HepG2 (cell line): ENCODE results near the gene TDRD9. TPM values are rescaled to one million over a fixed set of nuclear protein-coding genes. Genes with fewer than 3 reads are reported as not detected.

Experiments
- ATAC-seq: fragments of 200-7000 bp; cut with Tn5 transposase; 3 replicates; pipeline ENCODE4 v1.9.1; 2020; ENCODE audit warnings: mild to moderate bottlenecking, moderate library complexity
- BruUV-seq: library from RNA; stranded (reverse); fragments of 400-500 nt; replicated peaks from 2 replicates; lab custom pipeline; 2021; lab: Mats Ljungman, UMichigan
- CTCF ChIA-PET: fragments of 300-600 bp; formaldehyde crosslinking; extraction: SDS; loops from one replicate; lab custom pipeline; 2021; ENCODE audit warnings: low total read pairs, inconsistent platforms, low intra/inter-chr PET ratio; lab: Yijun Ruan, JAX
- POLR2A ChIA-PET: fragments of 350-600 bp; sonication (Branson Sonifier 250); formaldehyde crosslinking; loops from one replicate; lab custom pipeline; 2020; ENCODE audit warnings: antibody characterized with exemption, inconsistent platforms; lab: Yijun Ruan, JAX
- DNase-seq: peaks from one replicate; pipeline ENCODE4 v3.0.0-alpha.2; 2015; ENCODE audit warnings: low spot score
- FAIRE-seq: peaks from 3 replicates; lab custom pipeline; 2011; peaks lifted over from hg19 to GRCh38; lab: Jason Lieb, UNC
- H2AFZ ChIP-seq: one replicate; pipeline ENCODE4 v1.6.1; 2011; ENCODE audit warnings: low read length, inconsistent platforms
- H3K27ac ChIP-seq: fragments of 300-600 bp; 3 replicates; pipeline ENCODE4 v1.8.0; 2011; ENCODE audit warnings: mixed run types, mild to moderate bottlenecking, mixed read lengths, low read length, inconsistent platforms; ENCODE audit not compliant: insufficient read depth; ENCODE audit errors: extremely low read length
- H3K27me3 ChIP-seq, 2 experiments: fragments of 200-600 bp in 1 of 2; 2 replicates in 1 of 2; 3 replicates in 1 of 2; pipeline versions ENCODE4 v1.6.0 to v1.8.0; 2011; ENCODE audit warnings: low read length in 2 of 2, mild to moderate bottlenecking in 2 of 2, moderate library complexity in 2 of 2, inconsistent platforms in 1 of 2; ENCODE audit not compliant: insufficient read depth in 2 of 2, control insufficient read depth in 1 of 2
- H3K36me3 ChIP-seq, 2 experiments: fragments of 200-600 bp in 1 of 2; replicated peaks in 1 of 2; 2 replicates in 1 of 2; 3 replicates in 1 of 2; pipeline versions ENCODE4 v1.5.1 to v1.8.0; 2011; ENCODE audit warnings: low read length in 2 of 2, inconsistent platforms in 1 of 2; ENCODE audit not compliant: insufficient read depth in 2 of 2, control insufficient read depth in 1 of 2
- H3K4me1 ChIP-seq: 2 replicates; pipeline ENCODE4 v1.5.1; 2012; ENCODE audit warnings: low read length, inconsistent platforms; ENCODE audit not compliant: insufficient read depth
- H3K4me2 ChIP-seq: 2 replicates; pipeline ENCODE4 v1.6.0; 2011; ENCODE audit warnings: low read depth, low read length, inconsistent platforms
- H3K4me3 ChIP-seq, 3 experiments: fragments of 200-600 bp in 1 of 3; sonication (generic), shearing (Covaris generic) in 1 of 3; replicated peaks in 1 of 3; 2 replicates each; pipeline ENCODE4 v1.5.1; 2011 to 2016; ENCODE audit warnings: low read length in 3 of 3, inconsistent platforms in 2 of 3, low read depth in 2 of 3, mild to moderate bottlenecking in 2 of 3, control low read depth in 1 of 3, mixed read lengths in 1 of 3; ENCODE audit not compliant: insufficient read depth in 1 of 3
- H3K79me2 ChIP-seq: one replicate; pipeline ENCODE4 v1.6.1; 2011; ENCODE audit warnings: low read length, inconsistent platforms; ENCODE audit not compliant: insufficient read depth
- H3K9ac ChIP-seq: 2 replicates; pipeline ENCODE4 v1.6.0; 2011; ENCODE audit warnings: mild to moderate bottlenecking, low read depth, low read length, inconsistent platforms; ENCODE audit not compliant: insufficient read depth
- H3K9me3 ChIP-seq: 2 replicates; pipeline ENCODE4 v1.5.1; 2012; ENCODE audit warnings: mild to moderate bottlenecking, low read length
- H4K20me1 ChIP-seq: 2 replicates; pipeline ENCODE4 v1.6.0; 2011; ENCODE audit warnings: inconsistent platforms, mild to moderate bottlenecking, low read length, moderate library complexity; ENCODE audit not compliant: insufficient read depth
- BRCA1 ChIP-seq: sonication (generic); formaldehyde crosslinking; IDR thresholded peaks from 2 replicates; pipeline ENCODE4 v1.4.0; 2020; ENCODE audit warnings: missing genetic modification reagents
- NCOA1 ChIP-seq: sonication (generic); formaldehyde crosslinking; IDR thresholded peaks from 2 replicates; pipeline ENCODE4 v1.9.0; 2021; ENCODE audit warnings: missing genetic modification reagents
- NKX3-1 ChIP-seq: sonication (generic); formaldehyde crosslinking; IDR thresholded peaks from 2 replicates; pipeline ENCODE4 v1.5.0; 2020; ENCODE audit warnings: missing genetic modification reagents
- RBM39 ChIP-seq: fragments of 200-400 bp; formaldehyde crosslinking; IDR thresholded peaks from one replicate; pipeline ENCODE4 v1.6.1; 2018; ENCODE audit warnings: antibody characterized with exemption, mild to moderate bottlenecking, low read depth, low read length; ENCODE audit not compliant: poor library complexity, severe bottlenecking
- TBX3 ChIP-seq: fragments of 450-650 bp; IDR thresholded peaks from 2 replicates; pipeline ENCODE4 v1.6.1; 2017; ENCODE audit warnings: antibody characterized with exemption, mild to moderate bottlenecking, inconsistent platforms, borderline replicate concordance
- TP53 ChIP-seq: sonication (generic); formaldehyde crosslinking; conservative IDR thresholded peaks from 2 replicates; pipeline ENCODE4 v1.4.0; 2020; ENCODE audit warnings: missing genetic modification reagents
- ZBTB38 ChIP-seq: sonication (generic); formaldehyde crosslinking; IDR thresholded peaks from 2 replicates; pipeline ENCODE4 v1.5.1; 2020; ENCODE audit warnings: mild to moderate bottlenecking, missing genetic modification reagents
- ZFP36L2 ChIP-seq: sonication (generic); formaldehyde crosslinking; IDR thresholded peaks from 2 replicates; pipeline ENCODE4 v1.4.0; 2020; ENCODE audit warnings: missing genetic modification reagents
- ZNF335 ChIP-seq: sonication (generic); formaldehyde crosslinking; IDR thresholded peaks from 2 replicates; pipeline ENCODE4 v1.4.0; 2020; ENCODE audit warnings: missing genetic modification reagents
- ZNF629 ChIP-seq: sonication (generic); formaldehyde crosslinking; conservative IDR thresholded peaks from 2 replicates; pipeline ENCODE4 v1.5.0; 2020; ENCODE audit warnings: missing genetic modification reagents
- ZNF746 ChIP-seq: sonication (generic); formaldehyde crosslinking; IDR thresholded peaks from 2 replicates; pipeline ENCODE4 v1.8.0; 2022; ENCODE audit warnings: mild to moderate bottlenecking, missing genetic modification reagents
- WGBS: methylation state at CpG from one replicate; pipeline ENCODE4 v1.1.6; 2017; ENCODE audit warnings: low lambda C conversion rate; 5-methylcytosine and 5-hydroxymethylcytosine counted together
- in situ Hi-C: cut with HindIII; loops from 2 replicates; pipeline ENCODE4 v1.10.0; 2017; ENCODE audit warnings: low pct_unique_long_range_greater_than_20kb; ENCODE audit not compliant: extremely low pct_ligation_motif_present
- intact Hi-C: fragments of 100-400 bp; cut with micrococcal nuclease; formaldehyde crosslinking; loops from one replicate; pipeline ENCODE4 v1.10.0; 2022; ENCODE audit not compliant: unreplicated experiment
- polyA plus RNA-seq, 8 experiments: library from polyadenylated mRNA; depleted of rRNA in 3 of 8; stranded (reverse) in 7 of 8; unstranded in 1 of 8; fragments of >200 nt; fragmentation: Illumina TruSeq in 4 of 8; extraction: Trizol in 4 of 8; gene quantifications; 2 replicates each; pipeline versions ENCODE4 v1.2.1 to v1.2.3, GENCODE V29; 2011 to 2016; ENCODE audit warnings: low read depth in 4 of 8, missing spikeins in 1 of 8, mixed read lengths in 1 of 8; ENCODE audit not compliant: insufficient read depth in 1 of 8
- total RNA-seq, 5 experiments: library from RNA; depleted of rRNA; stranded (reverse); fragments of >200 nt; fragmentation: Illumina TruSeq; extraction: Trizol; gene quantifications; 2 replicates each; pipeline ENCODE4 v1.2.3, GENCODE V29; 2016; ENCODE audit warnings: low read depth in 1 of 5
- TF ChIP-seq, protein P1 (sequence below): sonication (generic); formaldehyde crosslinking; IDR thresholded peaks from 2 replicates; pipeline ENCODE4 v1.5.0; 2020; ENCODE audit warnings: missing genetic modification reagents, mild to moderate bottlenecking, borderline replicate concordance
- TF ChIP-seq, protein P2 (sequence below): sonication (generic); formaldehyde crosslinking; IDR thresholded peaks from 2 replicates; pipeline ENCODE4 v1.4.0; 2020; ENCODE audit warnings: missing genetic modification reagents, borderline replicate concordance
- TF ChIP-seq, protein P3 (sequence below): sonication (generic); formaldehyde crosslinking; conservative IDR thresholded peaks from 2 replicates; pipeline ENCODE4 v1.4.0; 2020; ENCODE audit warnings: missing genetic modification reagents
- TF ChIP-seq, protein P4 (sequence below): sonication (generic); formaldehyde crosslinking; IDR thresholded peaks from 2 replicates; pipeline ENCODE4 v1.5.0; 2020; ENCODE audit warnings: mild to moderate bottlenecking, low read depth, missing genetic modification reagents, borderline replicate concordance
- TF ChIP-seq, protein P5 (sequence below): sonication (generic); formaldehyde crosslinking; IDR thresholded peaks from 2 replicates; pipeline ENCODE4 v1.8.1; 2023; ENCODE audit warnings: mild to moderate bottlenecking, missing genetic modification reagents

The TDRD9 gene
- total and polyA plus RNA-seq, 2 of the 13 experiments (the other 11 are each of a cell fraction or from before 2014, with no cell fraction given): not detected

DNA sequence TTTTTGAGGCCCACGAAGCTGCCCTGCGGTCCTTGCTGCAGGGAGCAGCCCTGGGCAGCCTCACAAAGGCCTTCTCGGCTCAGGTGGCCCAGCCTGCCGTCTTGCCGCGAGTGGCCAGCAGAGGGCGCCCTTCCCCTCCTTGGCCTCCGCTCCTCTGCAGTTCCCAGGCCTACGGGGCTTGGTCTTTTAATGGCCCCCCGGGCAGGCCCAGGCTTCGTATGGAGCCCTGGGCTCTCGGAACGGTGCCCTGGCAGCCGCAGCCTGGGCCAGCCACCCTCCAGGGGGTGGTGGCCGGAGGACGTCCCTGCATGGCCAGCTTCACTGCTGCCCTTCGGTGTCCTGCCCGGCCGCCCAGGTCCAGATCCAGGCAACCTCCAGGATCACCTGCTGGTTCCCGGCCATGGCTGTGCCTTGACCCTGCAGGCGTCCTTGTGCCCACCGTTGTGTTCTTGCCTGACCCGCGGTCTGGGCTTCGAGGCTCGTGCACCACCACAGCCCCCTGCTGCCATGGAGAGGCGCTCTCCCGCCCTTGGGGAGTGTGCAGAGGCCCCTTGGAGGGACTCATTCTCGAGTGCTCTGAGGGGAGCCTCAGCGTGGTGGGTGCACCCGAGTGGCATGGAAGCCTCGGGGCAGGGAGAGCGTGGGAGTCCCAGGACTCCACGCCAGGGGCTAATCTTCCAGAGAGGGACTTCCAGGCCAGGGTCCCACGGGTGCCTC lies 166.6 kb downstream of the TDRD9 start (continued):
- TF ChIP-seq TBX3: no peak
- TF ChIP-seq ZNF746: no peak

DNA sequence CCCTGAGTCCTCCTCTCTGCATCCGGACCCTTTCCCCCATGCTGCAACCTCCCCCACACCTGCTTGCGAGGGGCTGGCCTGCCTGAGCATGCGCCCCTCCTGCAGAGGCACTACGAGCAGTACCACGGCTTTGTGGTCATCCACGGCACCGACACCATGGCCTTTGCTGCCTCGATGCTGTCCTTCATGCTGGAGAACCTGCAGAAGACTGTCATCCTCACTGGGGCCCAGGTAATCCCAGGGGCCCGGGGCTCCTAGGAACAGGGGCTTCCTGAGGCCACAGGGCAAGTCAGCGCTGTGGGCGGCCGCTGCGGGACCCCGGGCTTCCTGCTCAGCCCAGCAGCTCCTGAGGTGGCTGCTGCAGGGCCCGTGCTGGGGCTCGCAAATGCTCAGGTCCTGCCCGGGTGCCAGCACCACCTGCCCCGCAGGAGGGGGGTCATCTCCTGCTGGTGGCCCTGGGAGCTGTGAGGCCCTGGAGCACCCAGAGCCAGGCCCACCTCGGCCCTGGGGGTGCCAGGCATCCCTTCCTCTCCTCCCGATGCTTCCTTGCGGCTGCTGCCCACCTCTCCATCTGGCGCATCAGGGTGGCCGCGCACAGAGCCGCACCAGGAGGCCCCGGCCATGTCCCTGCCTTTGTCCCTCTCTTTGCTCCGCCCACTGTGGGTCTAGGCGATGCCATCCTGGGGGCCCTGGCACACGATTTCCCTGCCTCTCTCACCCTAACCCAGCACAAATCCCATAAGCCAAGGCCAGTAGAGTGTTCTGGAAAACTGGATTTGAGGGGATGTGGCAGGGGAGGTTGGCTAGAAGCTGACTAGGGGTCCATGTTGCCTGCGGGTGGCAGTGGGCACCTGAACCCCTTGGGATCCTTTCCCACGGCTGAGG lies 167.4 kb downstream of the TDRD9 start:
- ChIA-PET CTCF (no interaction called here), POLR2A (no interaction called here)
- in situ Hi-C loops: loop anchor here (5.0 kb wide), 1 partner anchor 37 kb away; no protein-coding TSS in a partner anchor
- ATAC-seq (no peak), FAIRE-seq (no peak), DNase-seq (no peak)
- H3K4me2 ChIP-seq: no peak overlapping the region
- WGBS: 44% methylated on average over 17 of the region's 31 CpGs
- no peaks in the 10 kb centered on the region for H3K79me2 ChIP-seq
- no peaks in the 10 kb centered on the region; the same call in 1 of the 2 replicates for H4K20me1 ChIP-seq
- peaks cover 7 to 28% of the 10 kb centered on the region in 2 experiments; a peak in 4 of 5 replicates for H3K27me3 ChIP-seq
- no peaks in the 10 kb centered on the region for H3K36me3 ChIP-seq
- no peak overlapping the region for H3K4me3 ChIP-seq
- no peak overlapping the region for H2AFZ ChIP-seq
- intact Hi-C loops: no loop called here
- H3K4me1 ChIP-seq: peaks cover 7% of the 10 kb centered on the region; the same call in 1 of the 2 replicates
- no TSS peak for BruUV-seq
- no peak overlapping the region for H3K27ac ChIP-seq
- no peaks in the 10 kb centered on the region for H3K9me3 ChIP-seq
- no peak overlapping the region for H3K9ac ChIP-seq
- TF ChIP-seq NCOA1 (no peak), NKX3-1 (CRISPR knock-in tag) (no peak), ZFP36L2 (CRISPR knock-in tag) (no peak), BRCA1 (CRISPR knock-in tag) (no peak), ZBTB38 (CRISPR knock-in tag) (no peak), TP53 (CRISPR knock-in tag) (no peak), ZNF335 (CRISPR knock-in tag) (no peak), RBM39 (no peak), ZNF629 (CRISPR knock-in tag) (no peak)
- TF ChIP-seq, protein P1, sequence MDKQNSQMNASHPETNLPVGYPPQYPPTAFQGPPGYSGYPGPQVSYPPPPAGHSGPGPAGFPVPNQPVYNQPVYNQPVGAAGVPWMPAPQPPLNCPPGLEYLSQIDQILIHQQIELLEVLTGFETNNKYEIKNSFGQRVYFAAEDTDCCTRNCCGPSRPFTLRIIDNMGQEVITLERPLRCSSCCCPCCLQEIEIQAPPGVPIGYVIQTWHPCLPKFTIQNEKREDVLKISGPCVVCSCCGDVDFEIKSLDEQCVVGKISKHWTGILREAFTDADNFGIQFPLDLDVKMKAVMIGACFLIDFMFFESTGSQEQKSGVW (CRISPR knock-in tag): no peak
- TF ChIP-seq, protein P2, sequence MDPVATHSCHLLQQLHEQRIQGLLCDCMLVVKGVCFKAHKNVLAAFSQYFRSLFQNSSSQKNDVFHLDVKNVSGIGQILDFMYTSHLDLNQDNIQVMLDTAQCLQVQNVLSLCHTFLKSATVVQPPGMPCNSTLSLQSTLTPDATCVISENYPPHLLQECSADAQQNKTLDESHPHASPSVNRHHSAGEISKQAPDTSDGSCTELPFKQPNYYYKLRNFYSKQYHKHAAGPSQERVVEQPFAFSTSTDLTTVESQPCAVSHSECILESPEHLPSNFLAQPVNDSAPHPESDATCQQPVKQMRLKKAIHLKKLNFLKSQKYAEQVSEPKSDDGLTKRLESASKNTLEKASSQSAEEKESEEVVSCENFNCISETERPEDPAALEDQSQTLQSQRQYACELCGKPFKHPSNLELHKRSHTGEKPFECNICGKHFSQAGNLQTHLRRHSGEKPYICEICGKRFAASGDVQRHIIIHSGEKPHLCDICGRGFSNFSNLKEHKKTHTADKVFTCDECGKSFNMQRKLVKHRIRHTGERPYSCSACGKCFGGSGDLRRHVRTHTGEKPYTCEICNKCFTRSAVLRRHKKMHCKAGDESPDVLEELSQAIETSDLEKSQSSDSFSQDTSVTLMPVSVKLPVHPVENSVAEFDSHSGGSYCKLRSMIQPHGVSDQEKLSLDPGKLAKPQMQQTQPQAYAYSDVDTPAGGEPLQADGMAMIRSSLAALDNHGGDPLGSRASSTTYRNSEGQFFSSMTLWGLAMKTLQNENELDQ (CRISPR knock-in tag): no peak
- TF ChIP-seq, protein P3, sequence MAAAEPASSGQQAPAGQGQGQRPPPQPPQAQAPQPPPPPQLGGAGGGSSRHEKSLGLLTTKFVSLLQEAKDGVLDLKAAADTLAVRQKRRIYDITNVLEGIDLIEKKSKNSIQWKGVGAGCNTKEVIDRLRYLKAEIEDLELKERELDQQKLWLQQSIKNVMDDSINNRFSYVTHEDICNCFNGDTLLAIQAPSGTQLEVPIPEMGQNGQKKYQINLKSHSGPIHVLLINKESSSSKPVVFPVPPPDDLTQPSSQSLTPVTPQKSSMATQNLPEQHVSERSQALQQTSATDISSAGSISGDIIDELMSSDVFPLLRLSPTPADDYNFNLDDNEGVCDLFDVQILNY (CRISPR knock-in tag): no peak
- TF ChIP-seq, protein P4, sequence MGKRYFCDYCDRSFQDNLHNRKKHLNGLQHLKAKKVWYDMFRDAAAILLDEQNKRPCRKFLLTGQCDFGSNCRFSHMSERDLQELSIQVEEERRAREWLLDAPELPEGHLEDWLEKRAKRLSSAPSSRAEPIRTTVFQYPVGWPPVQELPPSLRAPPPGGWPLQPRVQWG (CRISPR knock-in tag): no peak
- TF ChIP-seq, protein P5, sequence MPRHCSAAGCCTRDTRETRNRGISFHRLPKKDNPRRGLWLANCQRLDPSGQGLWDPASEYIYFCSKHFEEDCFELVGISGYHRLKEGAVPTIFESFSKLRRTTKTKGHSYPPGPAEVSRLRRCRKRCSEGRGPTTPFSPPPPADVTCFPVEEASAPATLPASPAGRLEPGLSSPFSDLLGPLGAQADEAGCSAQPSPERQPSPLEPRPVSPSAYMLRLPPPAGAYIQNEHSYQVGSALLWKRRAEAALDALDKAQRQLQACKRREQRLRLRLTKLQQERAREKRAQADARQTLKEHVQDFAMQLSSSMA (CRISPR knock-in tag): no peak
